ENCODE results near the gene NTM. TPM values are rescaled to one million over a fixed set of nuclear protein-coding genes. Genes with fewer than 3 reads are reported as not detected.

The NTM gene
- total RNA-seq, 1 experiment from 2014 or later: 16.4 TPM

DNA sequence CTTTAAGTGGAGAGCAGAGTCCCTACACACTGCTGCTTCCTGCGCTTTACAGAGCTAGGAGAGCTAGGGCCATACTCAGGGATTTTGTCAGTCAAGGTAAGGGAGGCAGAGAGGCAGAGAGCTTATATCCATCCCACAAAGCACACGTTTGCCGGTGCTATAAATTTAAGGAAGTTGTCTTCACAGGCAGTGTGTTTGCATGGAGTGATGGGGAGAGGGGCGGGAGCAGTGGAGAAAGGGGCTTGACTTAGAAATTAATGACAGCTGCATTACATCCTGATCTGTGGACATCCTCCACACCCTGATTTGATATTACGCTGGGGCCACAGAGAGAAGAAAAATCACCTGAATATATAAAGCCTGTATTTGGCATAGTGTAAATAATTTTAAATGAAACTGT, 84.1 kb downstream of the NTM start:
- H3K36me3 Mint-ChIP-seq: peaks cover 6% of the 10 kb centered on the region

DNA sequence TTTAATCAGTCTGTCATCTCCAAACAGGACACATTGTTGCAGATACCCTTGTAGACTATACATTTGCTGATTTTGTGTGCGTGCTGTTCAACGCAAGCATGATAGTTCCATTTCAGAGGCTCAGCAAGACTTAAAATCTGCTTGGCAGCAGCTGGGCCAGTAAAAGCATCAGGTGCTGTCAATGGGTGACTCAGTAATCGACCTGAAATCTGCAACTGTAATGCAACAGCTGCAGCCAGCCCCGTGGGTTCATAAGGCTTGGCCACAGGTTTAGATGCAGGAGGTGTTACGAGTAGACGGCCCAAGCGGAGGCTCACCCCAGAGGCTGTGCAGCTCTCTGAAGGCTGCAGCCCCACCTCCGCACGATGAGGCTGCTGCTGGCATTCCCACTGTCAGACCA, 84.6 kb downstream of the NTM start:
- Mint-ChIP-seq H3K27ac (no peak overlapping the region), H3K27me3 (ENCODE audit: low read depth) (no peaks in the 10 kb centered on the region; the same call in 1 of the 2 replicates), H3K4me3 (no peak overlapping the region), H3K9me3 (peaks cover 10% of the 10 kb centered on the region), H3K4me1 (peaks cover 24% of the 10 kb centered on the region), H3K36me3 (peaks cover 6% of the 10 kb centered on the region)
- ATAC-seq (no peak), DNase-seq (ENCODE audit: low spot score) (no peak)
- POLR2A ChIA-PET: no interaction called here
- CTCF ChIA-PET: interaction anchor here (1.5 to 6.1 kb wide), 4 partner anchors 8 to 390 kb away, joined by 4 to 31 read pairs (median 6); no protein-coding TSS in a partner anchor
- TF ChIP-seq, protein P1, sequence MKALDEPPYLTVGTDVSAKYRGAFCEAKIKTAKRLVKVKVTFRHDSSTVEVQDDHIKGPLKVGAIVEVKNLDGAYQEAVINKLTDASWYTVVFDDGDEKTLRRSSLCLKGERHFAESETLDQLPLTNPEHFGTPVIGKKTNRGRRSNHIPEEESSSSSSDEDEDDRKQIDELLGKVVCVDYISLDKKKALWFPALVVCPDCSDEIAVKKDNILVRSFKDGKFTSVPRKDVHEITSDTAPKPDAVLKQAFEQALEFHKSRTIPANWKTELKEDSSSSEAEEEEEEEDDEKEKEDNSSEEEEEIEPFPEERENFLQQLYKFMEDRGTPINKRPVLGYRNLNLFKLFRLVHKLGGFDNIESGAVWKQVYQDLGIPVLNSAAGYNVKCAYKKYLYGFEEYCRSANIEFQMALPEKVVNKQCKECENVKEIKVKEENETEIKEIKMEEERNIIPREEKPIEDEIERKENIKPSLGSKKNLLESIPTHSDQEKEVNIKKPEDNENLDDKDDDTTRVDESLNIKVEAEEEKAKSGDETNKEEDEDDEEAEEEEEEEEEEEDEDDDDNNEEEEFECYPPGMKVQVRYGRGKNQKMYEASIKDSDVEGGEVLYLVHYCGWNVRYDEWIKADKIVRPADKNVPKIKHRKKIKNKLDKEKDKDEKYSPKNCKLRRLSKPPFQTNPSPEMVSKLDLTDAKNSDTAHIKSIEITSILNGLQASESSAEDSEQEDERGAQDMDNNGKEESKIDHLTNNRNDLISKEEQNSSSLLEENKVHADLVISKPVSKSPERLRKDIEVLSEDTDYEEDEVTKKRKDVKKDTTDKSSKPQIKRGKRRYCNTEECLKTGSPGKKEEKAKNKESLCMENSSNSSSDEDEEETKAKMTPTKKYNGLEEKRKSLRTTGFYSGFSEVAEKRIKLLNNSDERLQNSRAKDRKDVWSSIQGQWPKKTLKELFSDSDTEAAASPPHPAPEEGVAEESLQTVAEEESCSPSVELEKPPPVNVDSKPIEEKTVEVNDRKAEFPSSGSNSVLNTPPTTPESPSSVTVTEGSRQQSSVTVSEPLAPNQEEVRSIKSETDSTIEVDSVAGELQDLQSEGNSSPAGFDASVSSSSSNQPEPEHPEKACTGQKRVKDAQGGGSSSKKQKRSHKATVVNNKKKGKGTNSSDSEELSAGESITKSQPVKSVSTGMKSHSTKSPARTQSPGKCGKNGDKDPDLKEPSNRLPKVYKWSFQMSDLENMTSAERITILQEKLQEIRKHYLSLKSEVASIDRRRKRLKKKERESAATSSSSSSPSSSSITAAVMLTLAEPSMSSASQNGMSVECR (CRISPR knock-in tag; IDR thresholded peaks at IDR 0.05; ENCODE audit: borderline replicate concordance): no peak
- no peak for TF ChIP-seq FOXJ3 (CRISPR knock-in tag; IDR thresholded peaks at IDR 0.05; ENCODE audit: borderline replicate concordance)
- no peak for TF ChIP-seq ZNF263 (CRISPR knock-in tag; IDR thresholded peaks at IDR 0.05; ENCODE audit: low read depth)
- no peak for TF ChIP-seq NR1H2 (CRISPR knock-in tag; IDR thresholded peaks at IDR 0.05)
- TF ChIP-seq FOXK1 (CRISPR knock-in tag; IDR thresholded peaks at IDR 0.05): no peak
- TF ChIP-seq, protein P2, sequence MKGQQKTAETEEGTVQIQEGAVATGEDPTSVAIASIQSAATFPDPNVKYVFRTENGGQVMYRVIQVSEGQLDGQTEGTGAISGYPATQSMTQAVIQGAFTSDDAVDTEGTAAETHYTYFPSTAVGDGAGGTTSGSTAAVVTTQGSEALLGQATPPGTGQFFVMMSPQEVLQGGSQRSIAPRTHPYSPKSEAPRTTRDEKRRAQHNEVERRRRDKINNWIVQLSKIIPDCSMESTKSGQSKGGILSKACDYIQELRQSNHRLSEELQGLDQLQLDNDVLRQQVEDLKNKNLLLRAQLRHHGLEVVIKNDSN (CRISPR knock-in tag; IDR thresholded peaks at IDR 0.05): no peak

More for the DNA sequence above, 84.1 kb downstream of the NTM start:
- DNase-seq (ENCODE audit: low spot score): no peak
- Mint-ChIP-seq H3K27me3 (ENCODE audit: low read depth) (no peaks in the 10 kb centered on the region; the same call in 1 of the 2 replicates), H3K4me3 (no peak overlapping the region), H3K4me1 (peaks cover 29% of the 10 kb centered on the region), H3K9me3 (peaks cover 10% of the 10 kb centered on the region), H3K27ac (no peak overlapping the region)
- POLR2A ChIA-PET: no interaction called here
- ATAC-seq: no peak
- TF ChIP-seq ZNF671 (CRISPR knock-in tag; IDR thresholded peaks at IDR 0.05): no peak
- TF ChIP-seq, protein P3, sequence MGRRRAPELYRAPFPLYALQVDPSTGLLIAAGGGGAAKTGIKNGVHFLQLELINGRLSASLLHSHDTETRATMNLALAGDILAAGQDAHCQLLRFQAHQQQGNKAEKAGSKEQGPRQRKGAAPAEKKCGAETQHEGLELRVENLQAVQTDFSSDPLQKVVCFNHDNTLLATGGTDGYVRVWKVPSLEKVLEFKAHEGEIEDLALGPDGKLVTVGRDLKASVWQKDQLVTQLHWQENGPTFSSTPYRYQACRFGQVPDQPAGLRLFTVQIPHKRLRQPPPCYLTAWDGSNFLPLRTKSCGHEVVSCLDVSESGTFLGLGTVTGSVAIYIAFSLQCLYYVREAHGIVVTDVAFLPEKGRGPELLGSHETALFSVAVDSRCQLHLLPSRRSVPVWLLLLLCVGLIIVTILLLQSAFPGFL (CRISPR knock-in tag; IDR thresholded peaks at IDR 0.05; ENCODE audit: borderline replicate concordance): no peak
- TF ChIP-seq, protein P4, sequence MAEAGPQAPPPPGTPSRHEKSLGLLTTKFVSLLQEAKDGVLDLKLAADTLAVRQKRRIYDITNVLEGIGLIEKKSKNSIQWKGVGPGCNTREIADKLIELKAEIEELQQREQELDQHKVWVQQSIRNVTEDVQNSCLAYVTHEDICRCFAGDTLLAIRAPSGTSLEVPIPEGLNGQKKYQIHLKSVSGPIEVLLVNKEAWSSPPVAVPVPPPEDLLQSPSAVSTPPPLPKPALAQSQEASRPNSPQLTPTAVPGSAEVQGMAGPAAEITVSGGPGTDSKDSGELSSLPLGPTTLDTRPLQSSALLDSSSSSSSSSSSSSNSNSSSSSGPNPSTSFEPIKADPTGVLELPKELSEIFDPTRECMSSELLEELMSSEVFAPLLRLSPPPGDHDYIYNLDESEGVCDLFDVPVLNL (CRISPR knock-in tag; IDR thresholded peaks at IDR 0.05; ENCODE audit: borderline replicate concordance, low read depth): no peak
- TF ChIP-seq ZBTB21 (CRISPR knock-in tag; IDR thresholded peaks at IDR 0.05; ENCODE audit: borderline replicate concordance): no peak
- CTCF ChIA-PET: interaction anchor here (1.5 to 6.1 kb wide), 2 partner anchors 7 to 11 kb away, joined by 4 to 31 read pairs; no protein-coding TSS in a partner anchor

DNA sequence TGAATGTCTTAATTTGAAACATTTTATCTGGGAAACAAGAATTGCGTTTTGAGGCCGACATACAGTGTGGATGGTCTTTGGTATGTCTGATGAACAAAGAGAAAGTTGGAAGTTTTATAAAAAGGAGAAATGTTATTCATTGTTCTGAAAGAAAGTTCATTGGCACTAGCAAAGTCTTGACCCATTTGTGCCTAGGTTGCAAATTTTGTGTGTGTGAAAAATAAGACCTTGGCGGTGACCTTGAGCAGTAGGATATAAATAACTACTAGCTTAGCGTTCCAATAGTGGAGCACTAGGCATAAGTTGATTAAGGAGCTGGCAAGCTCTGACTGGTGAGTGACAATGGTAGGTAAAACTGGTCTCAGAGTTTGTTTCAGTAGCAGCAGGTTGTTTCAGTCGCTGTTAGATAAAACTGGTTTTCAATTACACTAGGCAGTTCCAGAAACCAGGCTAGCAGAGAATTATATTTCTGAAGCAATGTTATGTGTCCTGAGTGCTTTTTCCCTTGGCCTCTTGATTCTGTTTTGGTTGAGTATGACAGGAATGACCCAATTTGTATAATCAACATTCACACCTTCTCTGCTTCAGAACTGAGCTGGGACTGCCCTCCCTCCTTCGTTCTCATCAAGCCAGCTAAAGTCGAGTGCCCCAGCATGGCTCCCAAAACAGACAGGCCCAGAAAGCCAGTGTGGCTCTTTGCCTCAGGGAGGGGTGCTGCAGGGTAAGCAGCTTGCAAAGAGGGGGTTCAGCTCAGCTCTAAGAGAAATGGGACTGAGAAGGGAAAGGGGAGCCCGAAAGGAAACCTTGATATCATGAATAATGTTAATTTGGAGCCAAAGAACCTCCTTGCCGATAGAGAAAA, 85.7 kb downstream of the NTM start:
- no peak overlapping the region for H3K27ac Mint-ChIP-seq
- ChIA-PET POLR2A (no interaction called here), CTCF (interaction anchor here (1.2 to 6.1 kb wide), 7 partner anchors 8 to 392 kb away, joined by 3 to 31 read pairs (median 4); no protein-coding TSS in a partner anchor)
- ATAC-seq: no peak
- H3K36me3 Mint-ChIP-seq: peaks cover 6% of the 10 kb centered on the region
- peaks cover 9% of the 10 kb centered on the region for H3K9me3 Mint-ChIP-seq
- H3K4me3 Mint-ChIP-seq: no peak overlapping the region
- H3K27me3 Mint-ChIP-seq (ENCODE audit: low read depth): no peaks in the 10 kb centered on the region; the same call in 1 of the 2 replicates
- H3K4me1 Mint-ChIP-seq: peaks cover 20% of the 10 kb centered on the region
- no peak for DNase-seq (ENCODE audit: low spot score)
- TF ChIP-seq NFATC4 (CRISPR knock-in tag; IDR thresholded peaks at IDR 0.05): no peak
- TF ChIP-seq CBFB (CRISPR knock-in tag; IDR thresholded peaks at IDR 0.05; ENCODE audit: low read depth): no peak
- no peak for TF ChIP-seq HMGA2 (CRISPR knock-in tag; IDR thresholded peaks at IDR 0.05)
- no peak for TF ChIP-seq RELA (CRISPR knock-in tag; IDR thresholded peaks at IDR 0.05; ENCODE audit: borderline replicate concordance)
- TF ChIP-seq, protein P5, sequence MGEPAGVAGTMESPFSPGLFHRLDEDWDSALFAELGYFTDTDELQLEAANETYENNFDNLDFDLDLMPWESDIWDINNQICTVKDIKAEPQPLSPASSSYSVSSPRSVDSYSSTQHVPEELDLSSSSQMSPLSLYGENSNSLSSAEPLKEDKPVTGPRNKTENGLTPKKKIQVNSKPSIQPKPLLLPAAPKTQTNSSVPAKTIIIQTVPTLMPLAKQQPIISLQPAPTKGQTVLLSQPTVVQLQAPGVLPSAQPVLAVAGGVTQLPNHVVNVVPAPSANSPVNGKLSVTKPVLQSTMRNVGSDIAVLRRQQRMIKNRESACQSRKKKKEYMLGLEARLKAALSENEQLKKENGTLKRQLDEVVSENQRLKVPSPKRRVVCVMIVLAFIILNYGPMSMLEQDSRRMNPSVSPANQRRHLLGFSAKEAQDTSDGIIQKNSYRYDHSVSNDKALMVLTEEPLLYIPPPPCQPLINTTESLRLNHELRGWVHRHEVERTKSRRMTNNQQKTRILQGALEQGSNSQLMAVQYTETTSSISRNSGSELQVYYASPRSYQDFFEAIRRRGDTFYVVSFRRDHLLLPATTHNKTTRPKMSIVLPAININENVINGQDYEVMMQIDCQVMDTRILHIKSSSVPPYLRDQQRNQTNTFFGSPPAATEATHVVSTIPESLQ (CRISPR knock-in tag; IDR thresholded peaks at IDR 0.05): no peak
- TF ChIP-seq GTF2I (CRISPR knock-in tag; conservative IDR thresholded peaks at IDR 0.05): no peak
- TF ChIP-seq, protein P6, sequence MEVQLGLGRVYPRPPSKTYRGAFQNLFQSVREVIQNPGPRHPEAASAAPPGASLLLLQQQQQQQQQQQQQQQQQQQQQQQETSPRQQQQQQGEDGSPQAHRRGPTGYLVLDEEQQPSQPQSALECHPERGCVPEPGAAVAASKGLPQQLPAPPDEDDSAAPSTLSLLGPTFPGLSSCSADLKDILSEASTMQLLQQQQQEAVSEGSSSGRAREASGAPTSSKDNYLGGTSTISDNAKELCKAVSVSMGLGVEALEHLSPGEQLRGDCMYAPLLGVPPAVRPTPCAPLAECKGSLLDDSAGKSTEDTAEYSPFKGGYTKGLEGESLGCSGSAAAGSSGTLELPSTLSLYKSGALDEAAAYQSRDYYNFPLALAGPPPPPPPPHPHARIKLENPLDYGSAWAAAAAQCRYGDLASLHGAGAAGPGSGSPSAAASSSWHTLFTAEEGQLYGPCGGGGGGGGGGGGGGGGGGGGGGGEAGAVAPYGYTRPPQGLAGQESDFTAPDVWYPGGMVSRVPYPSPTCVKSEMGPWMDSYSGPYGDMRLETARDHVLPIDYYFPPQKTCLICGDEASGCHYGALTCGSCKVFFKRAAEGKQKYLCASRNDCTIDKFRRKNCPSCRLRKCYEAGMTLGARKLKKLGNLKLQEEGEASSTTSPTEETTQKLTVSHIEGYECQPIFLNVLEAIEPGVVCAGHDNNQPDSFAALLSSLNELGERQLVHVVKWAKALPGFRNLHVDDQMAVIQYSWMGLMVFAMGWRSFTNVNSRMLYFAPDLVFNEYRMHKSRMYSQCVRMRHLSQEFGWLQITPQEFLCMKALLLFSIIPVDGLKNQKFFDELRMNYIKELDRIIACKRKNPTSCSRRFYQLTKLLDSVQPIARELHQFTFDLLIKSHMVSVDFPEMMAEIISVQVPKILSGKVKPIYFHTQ (CRISPR knock-in tag; IDR thresholded peaks at IDR 0.05): no peak
- no peak for TF ChIP-seq ZNF671 (CRISPR knock-in tag; IDR thresholded peaks at IDR 0.05)
- no peak for TF ChIP-seq ESRRA (CRISPR knock-in tag; IDR thresholded peaks at IDR 0.05; ENCODE audit: borderline replicate concordance)
